GM18517 (cell line): ENCODE measurements around the gene ISG15.
"Not testable (repeated sequence)": the region's sequence is repeated elsewhere in the genome, so short reads cannot be mapped to it uniquely, and the experiment has no call there.

Source experiments
- ATAC-seq: cut with Tn5 transposase; IDR thresholded peaks from one replicate; pipeline ENCODE4 v1.9.1; 2021; ENCODE audit warnings: mild to moderate bottlenecking, moderate library complexity; ENCODE audit not compliant: unreplicated experiment

The ISG15 gene

DNA sequence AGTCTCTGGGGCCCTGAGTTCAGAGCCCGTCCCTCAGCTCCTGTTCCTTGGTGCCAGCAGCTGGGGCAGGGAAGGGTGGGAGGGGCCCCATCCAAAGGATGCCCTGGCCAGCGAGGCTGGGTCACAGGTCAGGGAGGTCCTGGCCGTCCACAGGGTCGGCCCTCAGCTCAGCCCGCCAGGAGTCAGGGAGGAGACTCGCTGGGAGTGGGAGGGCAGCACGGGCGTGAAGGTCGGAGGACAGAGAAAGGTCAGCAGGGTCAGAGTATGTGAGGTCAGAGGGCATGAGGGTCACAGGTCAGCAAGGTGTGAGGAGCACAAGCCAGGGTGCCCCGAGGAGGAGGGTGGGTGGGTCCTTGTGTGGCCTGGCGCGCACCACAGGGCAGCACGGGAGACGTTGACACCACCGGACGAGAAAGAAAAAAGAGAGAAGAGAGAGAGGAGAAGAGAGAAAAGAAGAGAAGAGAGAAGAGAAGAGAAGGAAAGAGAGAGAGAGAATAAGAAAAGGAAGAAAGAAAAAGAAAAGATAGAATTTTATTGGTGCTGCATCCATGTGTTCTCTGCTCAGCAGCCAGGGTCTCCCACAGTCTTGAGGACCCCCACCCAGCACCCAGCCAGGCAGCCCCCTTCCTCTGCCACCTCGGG is 38.5 kb upstream of the ISG15 start:
- ATAC-seq, result no peak

DNA sequence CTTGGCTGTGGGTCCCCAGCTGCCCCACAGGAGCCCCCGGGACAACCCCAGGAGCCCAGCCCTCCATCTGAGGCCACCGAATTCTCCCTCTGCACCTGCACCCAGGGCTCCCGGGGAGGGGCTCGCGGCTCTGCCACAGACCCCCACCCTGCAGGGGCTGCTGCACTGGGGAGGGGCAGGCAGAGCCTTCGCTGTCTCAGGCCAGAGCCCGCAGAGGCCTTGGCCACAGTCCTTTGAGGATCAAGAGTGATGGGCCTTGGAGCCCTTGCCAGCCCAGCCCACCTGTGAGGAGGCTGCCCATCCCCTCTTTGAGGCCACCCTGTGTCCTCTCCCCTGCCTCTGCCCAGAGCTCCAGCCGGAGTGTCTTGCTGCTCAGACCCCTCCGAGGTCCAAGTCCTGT is 37.9 kb upstream of the ISG15 start:
- no peak for ATAC-seq

DNA sequence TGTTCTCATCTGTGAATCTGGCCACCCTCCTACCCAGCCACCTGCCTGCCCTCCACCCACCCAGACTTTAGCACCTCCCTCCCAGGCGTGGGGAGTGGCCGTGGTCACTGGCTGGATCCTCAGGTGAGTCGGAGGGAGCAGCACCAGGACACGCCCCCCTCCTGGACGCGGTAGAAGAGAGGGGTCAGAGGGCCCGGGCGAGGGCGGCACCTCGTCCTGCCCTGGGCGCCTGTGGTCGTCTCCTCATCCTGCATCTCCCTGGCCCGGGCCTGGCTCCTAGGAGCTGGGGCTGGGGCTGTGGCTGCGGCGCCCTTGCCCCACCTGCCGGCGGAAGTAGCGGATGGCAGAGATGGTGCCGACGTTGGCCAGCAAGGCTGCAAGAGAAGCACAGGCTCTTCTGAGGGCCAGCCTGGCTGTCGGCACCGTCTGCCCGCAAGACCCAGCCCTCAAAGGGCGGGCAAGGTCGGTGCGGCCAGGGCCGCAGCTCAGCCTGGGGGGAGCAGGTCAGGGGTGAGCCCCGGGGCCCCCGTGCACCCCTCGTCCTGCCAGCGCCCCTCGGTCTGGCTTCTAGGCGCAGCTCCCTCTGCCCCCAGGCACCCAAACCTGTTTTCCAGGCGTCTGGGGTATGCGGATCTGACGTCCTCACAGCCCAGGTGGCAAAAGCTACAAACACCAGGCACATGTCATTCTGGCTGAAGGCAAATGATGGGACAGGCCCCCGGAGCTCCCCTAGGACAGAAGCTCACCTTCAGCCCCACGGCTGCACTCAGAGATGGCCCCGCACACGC is 37.2 kb upstream of the ISG15 start:
- peak; percentile 55 for ATAC-seq

DNA sequence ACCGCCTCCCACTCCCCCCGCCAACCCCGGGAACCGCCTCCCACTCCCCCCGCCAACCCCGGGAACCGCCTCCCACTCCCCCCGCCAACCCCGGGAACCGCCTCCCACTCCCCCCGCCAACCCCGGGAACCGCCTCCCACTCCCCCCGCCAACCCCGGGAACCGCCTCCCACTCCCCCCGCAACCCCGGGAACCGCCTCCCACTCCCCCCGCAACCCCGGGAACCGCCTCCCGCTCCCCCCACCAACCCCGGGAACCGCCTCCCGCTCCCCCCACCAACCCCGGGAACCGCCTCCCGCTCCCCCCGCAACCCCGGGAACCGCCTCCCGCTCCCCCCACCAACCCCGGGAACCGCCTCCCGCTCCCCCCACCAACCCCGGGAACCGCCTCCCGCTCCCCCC is 36.5 kb upstream of the ISG15 start:
- ATAC-seq, result not testable (repeated sequence)

DNA sequence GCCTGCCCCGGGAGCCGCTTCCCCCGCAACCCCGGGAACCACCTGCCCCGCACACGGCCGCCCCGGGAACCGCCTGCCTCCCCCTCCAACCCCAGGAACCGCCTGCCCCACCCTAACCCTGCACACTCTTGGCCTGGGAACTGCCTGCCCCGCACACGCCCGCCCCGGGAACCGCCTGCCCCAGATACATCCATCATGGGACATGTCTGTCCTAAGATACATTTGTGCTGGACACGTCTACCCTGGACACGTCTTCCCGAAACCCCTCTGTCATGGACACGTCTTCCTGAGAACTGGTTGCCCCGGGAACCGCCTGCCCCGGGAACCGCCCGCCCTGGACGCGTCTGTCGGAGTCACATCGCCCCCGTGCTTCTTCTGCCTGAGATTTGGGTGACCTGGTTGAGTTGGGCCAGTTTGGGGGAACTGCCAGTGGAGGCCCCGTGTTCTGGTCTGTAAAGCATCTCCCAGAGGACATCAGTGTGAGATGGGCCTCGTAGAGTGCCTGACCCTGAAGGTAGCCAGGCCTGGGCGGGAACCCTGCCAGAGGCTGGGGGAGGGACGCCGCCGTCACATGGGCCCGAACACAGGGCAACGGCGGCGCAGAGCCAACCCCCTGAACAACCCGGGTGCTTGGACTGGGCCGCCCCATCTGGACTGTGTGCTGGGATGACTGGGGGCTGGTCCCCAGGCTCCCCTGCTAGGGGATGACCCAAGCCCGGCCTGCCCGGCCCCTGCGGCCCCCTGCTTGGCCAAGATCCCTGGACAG is 35.0 kb upstream of the ISG15 start:
- ATAC-seq, result no peak

DNA sequence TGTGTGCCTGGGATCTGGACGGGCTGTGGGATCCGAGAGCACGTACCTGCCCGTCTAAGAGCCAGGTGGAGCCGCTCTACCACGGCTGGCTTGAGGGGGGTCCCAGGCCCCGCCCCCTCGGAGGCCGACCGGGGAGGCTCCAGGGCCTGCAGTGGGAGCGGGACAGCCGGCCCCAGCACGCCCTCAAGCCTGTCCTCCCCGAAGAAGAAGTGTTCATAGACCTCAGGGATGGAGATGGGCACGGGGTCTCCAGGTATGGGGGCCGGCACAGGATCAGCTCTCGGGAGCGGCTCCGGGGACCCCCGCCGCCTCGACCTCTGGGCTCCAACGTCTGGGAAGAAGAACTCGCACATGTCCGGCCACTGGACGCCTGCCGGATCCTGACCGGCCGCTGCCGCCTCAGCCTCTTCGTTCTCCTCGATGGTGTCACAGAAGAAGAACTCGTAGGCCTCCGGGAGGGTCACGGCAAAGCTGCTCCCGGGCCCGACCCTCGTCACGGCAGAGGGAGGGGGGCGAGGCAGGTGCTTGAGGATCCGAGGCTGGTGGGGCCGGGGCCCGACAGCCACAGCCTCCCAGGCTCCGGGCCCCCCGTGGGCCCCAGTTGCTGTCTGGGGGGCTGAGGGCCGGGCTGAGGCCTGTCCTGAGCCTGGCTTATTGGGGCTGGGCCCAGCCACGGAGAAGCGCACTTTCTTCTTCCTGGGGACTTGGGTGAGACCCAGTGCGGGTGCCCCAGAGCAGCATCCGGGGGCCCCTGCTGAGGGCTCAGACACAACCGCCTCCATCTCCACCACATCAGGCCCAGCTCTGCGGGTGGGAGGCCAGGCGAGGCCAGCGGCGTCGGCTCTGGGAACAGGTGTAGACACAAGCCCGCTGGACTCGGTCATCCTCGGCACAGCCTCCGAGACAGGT is 34.2 kb upstream of the ISG15 start:
- ATAC-seq, result no peak

DNA sequence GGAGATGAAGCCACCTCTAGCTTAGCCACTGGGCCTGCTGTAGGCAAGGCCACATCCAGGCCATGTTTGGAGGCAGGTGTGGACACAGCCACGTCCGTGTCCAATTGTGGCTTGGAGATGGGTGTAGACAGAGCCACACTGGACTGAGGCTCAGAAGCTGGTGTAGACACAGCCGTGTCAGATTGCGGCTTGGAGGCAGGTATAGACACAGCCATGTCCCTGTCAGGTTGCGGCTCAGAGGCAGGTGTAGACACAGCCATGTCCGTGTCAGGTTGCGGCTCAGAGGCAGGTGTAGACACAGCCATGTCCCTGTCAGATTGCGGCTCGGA is 33.6 kb upstream of the ISG15 start:
- ATAC-seq, result no peak

DNA sequence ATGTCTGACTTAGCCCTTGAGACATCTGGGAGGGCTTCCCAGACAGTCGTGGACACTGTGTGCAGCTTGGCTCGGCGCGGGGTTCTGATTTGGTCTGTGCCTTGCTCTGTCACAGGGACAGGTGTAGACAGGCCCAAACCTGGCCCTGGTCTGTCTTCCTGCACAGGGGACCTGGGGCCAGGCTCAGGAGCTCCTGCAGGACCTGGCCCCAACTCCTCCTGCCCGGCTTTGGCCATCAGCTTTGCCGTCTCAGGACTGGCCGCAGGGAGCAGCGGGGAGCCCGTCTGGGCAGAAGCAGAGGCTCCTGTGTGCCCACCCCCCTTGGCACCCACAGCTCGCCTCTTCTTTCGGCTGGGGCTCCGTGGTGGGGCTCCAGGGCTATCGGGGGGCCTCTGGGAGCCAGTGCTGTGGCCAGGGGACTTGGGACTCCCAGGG is 33.1 kb upstream of the ISG15 start:
- ATAC-seq, result no peak

DNA sequence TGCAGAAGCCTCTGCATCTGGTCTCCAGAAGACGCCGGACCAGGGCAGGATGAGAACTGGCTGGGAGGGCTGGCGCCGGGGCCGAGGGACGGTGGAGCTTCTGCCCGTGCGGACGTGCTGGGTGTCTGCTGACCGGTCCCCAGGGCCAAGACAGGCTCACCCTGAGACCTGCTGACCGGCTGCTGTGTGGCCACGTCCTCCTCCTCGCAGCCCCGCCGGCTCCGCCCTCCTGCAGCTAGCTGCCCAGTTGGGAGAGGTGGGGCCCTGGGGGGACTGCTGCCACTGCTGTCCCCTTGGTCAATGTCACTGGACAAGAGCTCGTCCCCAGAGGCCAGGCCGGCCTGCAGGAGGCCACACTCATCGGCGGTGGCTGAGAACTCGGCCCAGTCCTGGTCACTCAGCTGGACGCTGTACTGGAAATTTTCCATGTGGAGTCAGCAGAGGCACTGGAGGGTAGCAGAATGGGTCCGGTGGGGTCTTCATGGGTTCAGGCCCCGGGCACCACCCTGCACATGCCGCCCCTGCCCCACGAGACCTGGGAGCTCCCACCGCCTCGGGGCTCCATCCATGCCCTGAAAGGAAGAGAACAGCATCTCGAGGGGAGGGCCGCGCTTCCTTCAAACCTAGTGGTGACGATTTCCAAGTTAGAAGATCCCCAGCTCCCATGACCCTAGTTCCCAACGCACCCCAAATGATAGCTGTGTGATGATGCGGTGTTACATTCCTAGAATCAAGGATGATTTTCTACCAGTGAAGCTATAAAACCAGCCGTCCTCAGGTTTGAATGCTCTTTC is 32.5 kb upstream of the ISG15 start:
- ATAC-seq, result no peak

DNA sequence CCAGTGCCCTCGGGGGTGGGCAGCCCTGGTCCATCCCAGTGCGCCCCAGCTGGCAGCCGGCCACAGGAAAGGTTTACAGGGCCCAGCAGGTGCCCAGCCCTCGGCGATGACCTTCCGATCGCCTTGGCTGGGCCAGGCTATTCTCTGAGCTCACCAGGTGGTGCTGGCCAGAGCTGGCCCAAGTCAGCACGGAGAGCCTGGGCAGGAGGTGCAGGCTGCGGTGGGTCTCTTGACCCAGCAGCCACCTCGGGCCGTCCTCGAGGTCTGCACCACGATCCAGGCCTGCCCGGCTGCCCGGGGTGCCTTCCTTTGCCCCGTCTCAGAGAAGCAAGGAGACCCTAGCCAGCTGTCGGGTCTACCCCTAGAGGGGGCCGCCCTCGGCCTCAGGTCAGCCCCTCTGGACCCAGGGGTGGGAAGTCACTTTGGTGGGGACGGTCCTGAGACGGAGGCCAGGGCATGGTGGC is 31.8 kb upstream of the ISG15 start:
- no peak for ATAC-seq

DNA sequence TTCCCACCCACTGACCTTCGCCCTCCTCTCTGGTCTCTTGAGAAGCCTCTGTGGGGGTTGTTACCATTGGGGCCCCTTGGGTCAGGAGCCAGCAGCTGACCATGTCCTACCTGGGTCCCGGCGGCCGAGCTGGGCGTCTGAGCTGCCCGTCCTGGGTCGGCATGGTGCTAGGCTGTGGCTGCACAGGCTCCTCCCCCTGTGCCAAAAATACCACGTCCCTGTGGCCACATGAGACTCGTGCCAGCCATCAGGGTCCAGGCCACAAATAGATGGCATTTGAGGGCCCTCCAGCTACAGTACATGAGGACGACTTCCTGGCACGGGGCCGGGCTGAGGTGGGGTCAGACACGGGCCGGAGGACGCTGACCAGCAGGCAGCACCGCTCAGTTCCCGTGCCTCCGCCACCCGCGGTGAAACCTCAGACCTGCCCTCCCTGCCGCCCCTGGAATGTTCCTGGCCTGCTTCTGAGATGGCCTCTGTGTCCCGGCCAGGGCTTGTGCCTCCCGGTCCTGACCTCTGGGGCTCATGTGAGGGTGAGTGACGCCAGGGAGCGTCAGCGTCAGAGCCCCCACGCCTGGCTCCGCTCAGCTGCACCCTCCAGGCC is 31.2 kb upstream of the ISG15 start, which contains the start of gene PERM1:
Gene PERM1, minus strand, starts transcription at position 139 of the 604 bp plus-strand sequence. CDS start 1,064 bp downstream, outside the sequence.
- no peak for ATAC-seq

DNA sequence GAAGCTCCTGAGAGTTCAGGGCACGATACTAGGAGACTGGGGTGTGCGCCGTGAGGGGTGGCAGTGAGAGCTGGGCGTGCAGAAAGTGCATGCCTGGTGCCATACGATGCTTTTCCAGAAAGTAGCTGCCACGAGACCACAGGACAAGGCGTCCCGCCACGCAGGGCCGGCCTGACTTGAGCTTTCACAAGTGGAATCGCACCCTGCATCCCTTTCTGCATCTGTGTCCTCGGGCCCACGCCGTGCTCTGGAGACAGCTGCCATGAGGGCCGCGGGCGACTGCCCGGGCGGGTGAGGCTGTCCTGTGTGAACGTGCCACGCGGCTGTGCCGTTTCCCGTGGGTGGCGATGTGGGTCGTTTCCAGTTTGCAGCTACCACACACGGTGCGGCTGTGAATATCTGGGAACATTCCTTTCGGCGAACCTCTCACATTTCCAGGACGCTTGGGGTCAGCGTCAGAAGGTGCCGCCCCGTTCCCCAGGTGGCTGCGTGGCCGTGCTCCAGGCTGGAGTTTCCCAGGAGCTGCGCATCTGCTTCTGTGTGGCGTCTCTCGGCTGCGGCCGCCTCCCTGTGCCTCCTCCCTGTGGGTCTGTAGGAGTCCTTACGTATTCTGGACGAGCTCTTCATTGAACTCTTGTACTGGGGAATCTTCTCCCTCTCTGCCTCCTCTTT is 30.4 kb upstream of the ISG15 start:
- ATAC-seq, result no peak

DNA sequence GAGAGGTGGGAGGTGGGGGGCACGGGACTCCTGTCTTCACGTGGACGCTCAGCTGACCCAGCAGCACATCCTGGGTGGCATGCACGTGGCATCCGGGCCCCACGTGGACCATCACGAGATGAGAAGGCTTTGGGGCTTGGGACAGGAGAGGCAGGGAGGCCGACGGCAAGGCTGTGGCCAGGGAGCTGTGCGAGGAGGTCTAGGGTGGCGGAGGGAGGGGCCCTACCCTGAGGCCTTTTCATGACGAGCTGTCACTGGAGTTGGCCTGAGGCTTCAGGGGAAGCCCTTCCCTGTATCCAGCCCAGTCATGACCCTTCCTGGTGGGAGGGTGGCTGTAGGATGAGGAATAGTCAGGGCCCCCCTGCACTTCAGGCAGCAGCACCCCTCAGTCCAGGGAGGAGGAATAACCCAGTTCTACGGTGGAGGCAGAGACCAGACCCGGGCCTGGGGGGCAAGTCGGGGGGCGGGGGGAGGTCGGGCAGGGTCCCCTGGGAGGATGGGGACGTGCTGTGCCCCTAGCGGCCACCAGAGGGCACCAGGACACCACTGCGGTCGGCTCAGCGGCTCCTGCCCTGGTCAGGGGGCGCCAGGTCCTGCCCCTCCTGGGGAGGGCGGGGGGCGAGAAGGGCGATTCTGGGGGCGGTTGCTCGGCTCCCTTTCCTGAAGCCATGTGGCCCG is 29.4 kb upstream of the ISG15 start:
- ATAC-seq, result no peak

DNA sequence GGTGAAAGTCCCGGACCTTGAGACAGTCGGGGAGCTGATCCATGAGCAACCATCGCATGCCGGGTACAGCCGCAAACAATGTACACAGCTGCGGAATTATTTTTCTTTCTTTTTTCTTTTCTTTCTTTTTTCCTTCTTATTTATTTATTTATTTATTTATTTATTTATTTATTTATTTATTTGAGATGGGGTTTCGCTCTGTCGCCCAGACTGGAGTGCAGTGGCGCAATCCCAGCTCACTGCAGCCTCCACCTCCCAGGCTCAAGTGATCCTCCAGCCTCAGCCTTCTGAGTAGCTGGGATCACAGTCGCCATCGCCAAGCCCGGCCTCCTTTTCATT is 28.9 kb upstream of the ISG15 start:
- no peak for ATAC-seq

DNA sequence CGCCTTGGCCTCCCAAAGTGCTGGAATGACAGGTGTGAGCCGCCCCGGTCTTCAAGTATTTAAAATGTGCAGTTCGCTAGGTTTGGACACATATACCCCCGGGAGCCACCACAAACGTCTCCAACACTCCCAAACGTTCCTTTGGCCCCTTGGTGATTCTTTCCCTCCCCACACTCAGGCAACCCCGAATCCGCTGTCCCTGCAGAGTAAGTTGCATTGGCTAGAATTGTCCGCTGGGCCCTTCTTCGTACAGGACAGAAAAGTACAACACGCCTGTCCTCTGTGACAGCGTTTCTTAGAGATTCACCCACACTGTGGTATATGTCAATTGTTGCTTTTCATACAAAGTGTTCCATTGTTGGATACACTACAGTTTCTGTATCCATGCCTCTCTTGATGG is 28.2 kb upstream of the ISG15 start:
- ATAC-seq, result no peak

DNA sequence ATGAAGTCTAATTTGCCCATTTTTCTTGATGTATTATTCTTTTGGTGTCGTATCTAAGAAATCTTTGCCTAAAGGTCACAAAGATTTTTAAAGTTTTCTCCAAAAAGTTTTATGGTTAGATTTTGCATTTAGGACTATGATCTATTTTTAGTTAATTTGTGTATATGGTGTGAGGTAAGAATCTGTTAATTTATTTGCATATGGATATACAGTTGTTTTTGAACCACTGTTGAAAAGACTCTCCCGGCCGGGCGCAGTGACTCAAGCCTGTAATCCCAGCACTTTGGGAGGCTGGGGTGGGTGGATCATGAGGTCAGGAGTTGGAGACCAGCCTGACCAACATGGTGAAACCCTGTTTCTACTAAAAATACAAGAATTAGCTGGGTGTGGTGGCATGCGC is 25.2 kb upstream of the ISG15 start:
- ATAC-seq, result not testable (repeated sequence)

DNA sequence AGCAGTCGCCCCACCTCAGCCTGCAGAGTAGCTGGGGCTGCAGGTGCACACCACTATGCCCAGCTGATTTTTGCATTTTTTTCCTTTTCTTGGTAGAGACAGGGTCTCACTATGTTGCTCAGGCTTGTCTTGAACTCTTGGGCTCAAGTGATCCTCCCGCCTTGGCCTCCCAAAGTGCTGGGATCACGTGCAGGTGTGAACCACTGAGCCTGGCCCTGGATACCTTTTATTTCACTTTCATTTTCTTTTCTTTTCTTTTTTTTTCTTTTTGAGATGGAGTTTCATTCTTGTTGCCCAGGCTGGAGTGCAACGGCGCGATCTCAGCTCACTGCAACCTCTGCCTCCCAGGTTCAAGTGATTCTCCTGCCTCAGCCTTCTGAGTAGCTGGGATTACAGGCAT is 22.0 kb upstream of the ISG15 start:
- ATAC-seq, result not testable (repeated sequence)

DNA sequence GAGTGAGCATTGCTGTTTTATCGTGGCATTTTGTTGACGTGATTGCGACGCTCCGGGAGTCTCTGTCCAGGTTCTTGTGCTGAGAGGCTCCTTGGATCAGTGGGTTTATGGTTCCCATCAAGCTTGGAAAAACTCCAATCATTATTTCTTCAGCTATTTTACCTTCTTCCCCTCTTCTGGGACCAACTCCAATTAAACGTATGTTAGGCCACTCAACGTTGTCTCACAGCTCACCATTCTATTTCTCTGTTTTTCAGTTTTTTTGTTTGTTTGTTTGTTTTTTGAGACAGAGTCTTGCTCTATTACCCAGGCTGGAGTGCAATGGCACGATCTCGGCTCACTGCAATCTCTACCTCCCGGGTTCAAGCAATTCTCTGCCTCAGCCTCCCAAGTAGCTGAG is 21.4 kb upstream of the ISG15 start:
- ATAC-seq, result no peak

DNA sequence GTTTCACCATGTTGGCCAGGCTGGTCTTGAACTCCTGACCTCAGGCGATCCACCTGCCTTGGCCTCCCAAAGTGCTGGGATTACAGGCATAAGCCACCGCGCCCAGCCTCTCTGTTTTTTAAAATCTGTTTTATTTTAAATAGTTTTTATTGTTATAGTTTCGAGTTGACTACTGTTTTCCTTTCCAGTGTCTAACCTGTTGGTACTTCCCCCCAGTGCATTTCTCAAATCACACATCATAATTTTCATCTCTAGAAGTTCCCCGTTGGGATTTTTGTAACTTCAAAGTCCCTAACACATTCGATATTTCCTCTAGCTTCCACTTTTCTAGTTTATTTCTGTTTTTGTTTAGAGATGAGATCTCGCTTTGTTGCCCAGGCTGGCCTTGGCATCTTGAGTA is 20.9 kb upstream of the ISG15 start:
- ATAC-seq, result no peak
